ENCODE measurements around the gene IGSF3. TPM values are rescaled to one million over a fixed set of nuclear protein-coding genes. Genes with fewer than 3 reads are reported as not detected.
"Not testable (repeated sequence)": the region's sequence is repeated elsewhere in the genome, so short reads cannot be mapped to it uniquely, and the experiment has no call there.

IGSF3 gene
- total and polyA plus RNA-seq, 2 of the 8 experiments (the other 6 are each of a cell fraction or from before 2014, with no cell fraction given): 30.0 to 32.2 TPM

DNA sequence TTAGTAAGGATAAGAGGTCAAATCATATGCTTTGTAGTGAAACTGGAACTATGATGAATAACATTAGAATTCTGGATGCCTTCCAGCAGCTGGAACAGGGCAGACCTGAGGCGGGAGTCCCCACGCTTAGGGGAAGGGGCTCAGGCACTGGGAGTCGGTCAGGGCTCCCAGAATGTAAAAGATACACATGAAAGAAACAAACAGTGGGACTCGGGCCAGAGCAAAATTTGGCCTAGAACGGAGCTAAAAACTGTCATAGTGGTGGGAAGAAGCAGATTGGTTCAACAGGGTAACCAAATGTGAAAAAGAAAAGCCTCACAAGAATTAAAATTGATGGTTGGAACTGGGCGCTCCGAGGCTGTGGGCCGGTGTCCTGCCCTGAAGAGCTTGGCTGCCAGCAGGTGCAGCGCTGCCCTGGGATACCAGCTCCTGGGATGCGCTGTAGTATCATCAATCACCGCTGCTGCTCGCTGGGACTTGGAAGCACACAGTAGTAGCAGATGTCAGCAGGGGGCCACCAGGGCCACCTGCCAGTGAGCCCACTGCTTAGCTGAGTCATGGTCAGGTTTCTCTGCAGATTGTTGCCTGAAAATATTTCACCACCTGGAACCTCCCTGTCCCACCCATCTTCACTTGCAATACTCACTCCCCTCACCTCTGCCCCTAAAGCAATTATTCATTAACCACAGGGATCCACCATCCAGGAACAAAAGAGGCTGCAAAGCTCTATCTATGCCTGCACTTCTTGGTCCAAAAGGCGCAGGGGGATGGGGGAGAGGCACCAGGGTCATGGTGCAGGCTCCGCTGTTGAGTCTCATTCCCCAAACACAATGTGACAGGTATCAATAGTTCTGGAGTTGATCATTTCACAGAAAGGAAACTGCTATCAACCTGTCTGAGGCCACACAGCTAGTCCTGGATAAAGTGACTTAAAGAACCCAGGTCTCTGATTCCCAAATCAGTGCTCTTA, 24.9 kb downstream of the IGSF3 start:
- DNase-seq (ENCODE audit: low read depth in 1 of 2, low spot score in 2 of 2); H3K79me2 ChIP-seq (ENCODE audit: control insufficient read depth in 1 of 2, insufficient read depth in 2 of 2, low read length in 2 of 2); H3K4ac ChIP-seq (replicated peaks; ENCODE audit: insufficient read length, low read depth, low read length); H4K8ac ChIP-seq (ENCODE audit: extremely low read depth, insufficient read depth, low read length); H2BK20ac ChIP-seq (ENCODE audit: low read length); H2BK12ac ChIP-seq (ENCODE audit: low read depth, low read length); H4K91ac ChIP-seq (replicated peaks; ENCODE audit: insufficient read length, low read length); H3K18ac ChIP-seq (ENCODE audit: extremely low read depth, low read length); H4K5ac ChIP-seq (ENCODE audit: insufficient read length, low read depth, low read length); H3K14ac ChIP-seq (ENCODE audit: insufficient read length); H3K79me1 ChIP-seq (ENCODE audit: low read depth, low read length); H3K27me3 ChIP-seq (replicated peaks in 1 of 4; ENCODE audit: control insufficient read depth in 3 of 4, extremely low read depth in 1 of 4, insufficient read depth in 3 of 4, low read length in 3 of 4); H2AFZ ChIP-seq (ENCODE audit: low read length); H3K9me3 ChIP-seq (ENCODE audit: insufficient read depth in 2 of 2, low read depth in 1 of 2, low read length in 1 of 2); H3K27ac ChIP-seq (ENCODE audit: low read depth, low read length); H4K20me1 ChIP-seq (replicated peaks in 1 of 2; ENCODE audit: control insufficient read depth in 1 of 2, insufficient read depth in 2 of 2, low read length in 2 of 2); H2BK120ac ChIP-seq (replicated peaks; ENCODE audit: low read depth, low read length); H3K36me3 ChIP-seq (ENCODE audit: control insufficient read depth in 2 of 4, insufficient read depth in 4 of 4, low read length in 3 of 4); H3K56ac ChIP-seq (replicated peaks; ENCODE audit: insufficient read length, low read depth, low read length); H3K4me2 ChIP-seq (ENCODE audit: insufficient read depth in 1 of 2, low read depth in 2 of 2, low read length in 2 of 2); H3K4me3 ChIP-seq (ENCODE audit: extremely low read depth in 1 of 4, insufficient read depth in 2 of 4, low read depth in 3 of 4, low read length in 4 of 4); H2BK15ac ChIP-seq (ENCODE audit: low read length); H3K4me1 ChIP-seq (replicated peaks in 1 of 4; ENCODE audit: control insufficient read depth in 3 of 4, insufficient read depth in 4 of 4, low read length in 3 of 4); H3K23ac ChIP-seq (ENCODE audit: insufficient read length); H2AK5ac ChIP-seq (ENCODE audit: low read depth, low read length); H3K23me2 ChIP-seq (ENCODE audit: low read depth, low read length); H3K9ac ChIP-seq (replicated peaks in 1 of 4; ENCODE audit: extremely low read depth in 1 of 4, low read depth in 3 of 4, low read length in 3 of 4); H2BK5ac ChIP-seq (ENCODE audit: low read depth, low read length); FAIRE-seq: not testable (repeated sequence)
- peak; percentile 51 for TF ChIP-seq BACH1 (IDR thresholded peaks at IDR 0.05; ENCODE audit: low read length)
- POLR2A ChIA-PET (ENCODE audit: partially characterized antibody): interaction anchor here (1.0 kb wide), 1 partner anchor 11 kb away, joined by 4 read pairs; no protein-coding TSS in a partner anchor
- CTCF ChIA-PET (ENCODE audit: partially characterized antibody): interaction anchor here (2.6 kb wide), 1 partner anchor 25 kb away, joined by 9 read pairs; the partner anchor contains the start of gene IGSF3
- 82% methylated on average over 14 of the region's 14 CpGs; no CpG with 5 or more reads in 1 of the 2 experiments for WGBS, 2 experiments (ENCODE audit: extremely low coverage in 1 of 2, insufficient coverage in 1 of 2, insufficient read length in 1 of 2, insufficient replicate concordance in 2 of 2, low coverage in 1 of 2, low lambda C conversion rate in 2 of 2, missing lambda C conversion rate in 1 of 2)

Data from H1 (cell line).